NT2/D1 (cell line): Measurements from ENCODE around the gene PRDM4.

ENCODE experiments used
- SUZ12 ChIP-seq: IDR thresholded peaks from 2 replicates; pipeline ENCODE4 v1.6.1; 2011; ENCODE audit not compliant: insufficient read length, insufficient read depth; ENCODE audit errors: extremely low read depth
- YY1 ChIP-seq: IDR thresholded peaks from 2 replicates; pipeline ENCODE4 v1.6.1; 2011; ENCODE audit not compliant: insufficient read length, insufficient read depth
- ZNF274 ChIP-seq: IDR thresholded peaks from 2 replicates; pipeline ENCODE4 v1.6.1; 2011; ENCODE audit warnings: mild to moderate bottlenecking, low read depth, low read length

GRCh38 chr12:107801150-107801549, 40.2 kb upstream of the PRDM4 start:
- TF ChIP-seq YY1 (no peak), ZNF274 (no peak), SUZ12 (no peak)
